SIG-M5 treated with dmso at 0.1 percent for 504 hours (cell line): Measurements from ENCODE around the gene SYT7.

Experiments
- DNase-seq: peaks from one replicate; lab custom pipeline; 2025; ENCODE audit not compliant: unreplicated experiment; lab: John Stamatoyannopoulos, UW

Gene SYT7

DNA sequence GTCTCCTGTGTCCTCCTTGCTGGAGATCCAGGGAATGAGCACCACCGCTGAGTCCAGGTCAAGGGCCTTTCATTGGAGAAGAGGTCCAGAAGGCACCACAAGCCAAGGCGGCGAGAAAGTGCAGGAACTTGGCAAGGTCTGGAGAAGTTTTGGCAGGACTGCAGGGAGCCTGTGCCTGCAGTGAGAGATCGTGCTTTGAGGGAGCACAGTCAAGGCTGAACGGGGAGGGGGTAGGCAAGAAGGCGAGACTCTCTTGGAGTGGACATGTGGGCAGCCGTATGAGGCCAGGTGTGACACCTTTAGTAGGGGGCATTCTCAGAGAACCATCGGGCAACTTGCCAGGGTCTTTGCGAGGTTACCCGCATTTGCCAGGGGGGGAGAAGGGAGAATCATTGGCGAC, 41.9 kb downstream of the SYT7 start:
- no peak for DNase-seq

DNA sequence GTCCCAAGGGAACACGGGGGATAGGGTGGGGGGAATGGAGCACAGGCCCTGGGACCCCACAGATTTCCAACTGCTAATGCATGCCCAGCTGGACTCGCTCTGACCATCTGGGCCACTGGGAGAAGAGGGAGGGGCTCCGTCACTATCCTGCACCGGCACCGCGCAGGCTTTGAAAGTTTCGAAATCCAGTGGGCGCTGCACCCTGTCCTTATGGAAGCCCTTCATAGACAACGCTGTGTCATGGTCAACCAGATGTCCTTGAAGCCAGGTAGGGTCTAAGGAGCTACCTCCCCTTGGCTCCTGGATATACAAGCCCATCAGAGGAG, 42.3 kb downstream of the SYT7 start:
- DNase-seq = no peak

DNA sequence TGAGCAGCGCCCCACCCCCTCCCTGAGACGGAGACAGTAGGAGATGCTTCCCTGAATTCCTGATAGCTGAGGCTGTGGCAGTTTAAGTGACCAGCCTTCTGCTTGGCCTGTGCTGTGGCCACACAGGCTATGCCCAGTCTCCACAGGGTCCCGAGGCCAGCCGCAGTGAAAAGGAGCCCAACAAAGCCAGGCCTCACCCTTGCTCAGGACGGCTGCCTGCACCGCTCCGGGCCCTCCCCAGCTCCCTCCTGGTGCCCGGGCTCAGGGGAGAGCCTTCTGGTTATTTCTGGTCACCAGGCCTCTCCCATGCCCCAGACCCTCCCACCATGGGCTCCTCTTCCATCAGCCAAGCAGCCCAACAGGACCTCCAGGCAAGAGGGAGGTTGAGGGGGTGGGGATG, 43.5 kb downstream of the SYT7 start:
- no peak for DNase-seq

DNA sequence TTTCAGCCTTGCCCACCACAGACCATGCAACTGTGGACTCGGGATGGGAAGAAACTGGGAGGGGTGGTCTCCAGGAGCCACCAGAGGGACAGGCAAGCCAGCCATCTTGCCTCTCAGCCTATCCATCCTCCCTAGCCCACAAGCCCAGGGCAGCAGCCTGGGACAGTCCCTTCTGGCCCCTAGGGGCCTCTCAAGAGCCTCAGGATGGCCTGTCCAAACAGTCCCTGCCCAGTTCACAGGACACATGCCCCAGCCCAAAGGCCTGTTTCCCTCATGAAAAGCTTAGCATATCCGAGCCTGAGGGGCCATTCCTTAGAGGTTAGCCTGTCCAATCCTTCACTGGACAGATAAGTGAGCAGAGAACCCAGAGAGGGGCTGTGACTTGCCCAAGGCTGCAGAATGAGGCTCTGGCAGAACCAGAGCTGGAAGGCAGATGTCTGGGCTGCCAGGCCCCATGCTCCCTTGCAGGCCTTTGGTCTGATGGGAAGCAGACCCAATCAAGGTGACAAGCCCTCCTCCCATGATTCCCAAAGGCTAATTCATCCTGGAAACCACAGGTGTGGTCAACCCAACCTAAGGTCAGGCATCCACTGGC, 44.1 kb downstream of the SYT7 start:
- DNase-seq = no peak

DNA sequence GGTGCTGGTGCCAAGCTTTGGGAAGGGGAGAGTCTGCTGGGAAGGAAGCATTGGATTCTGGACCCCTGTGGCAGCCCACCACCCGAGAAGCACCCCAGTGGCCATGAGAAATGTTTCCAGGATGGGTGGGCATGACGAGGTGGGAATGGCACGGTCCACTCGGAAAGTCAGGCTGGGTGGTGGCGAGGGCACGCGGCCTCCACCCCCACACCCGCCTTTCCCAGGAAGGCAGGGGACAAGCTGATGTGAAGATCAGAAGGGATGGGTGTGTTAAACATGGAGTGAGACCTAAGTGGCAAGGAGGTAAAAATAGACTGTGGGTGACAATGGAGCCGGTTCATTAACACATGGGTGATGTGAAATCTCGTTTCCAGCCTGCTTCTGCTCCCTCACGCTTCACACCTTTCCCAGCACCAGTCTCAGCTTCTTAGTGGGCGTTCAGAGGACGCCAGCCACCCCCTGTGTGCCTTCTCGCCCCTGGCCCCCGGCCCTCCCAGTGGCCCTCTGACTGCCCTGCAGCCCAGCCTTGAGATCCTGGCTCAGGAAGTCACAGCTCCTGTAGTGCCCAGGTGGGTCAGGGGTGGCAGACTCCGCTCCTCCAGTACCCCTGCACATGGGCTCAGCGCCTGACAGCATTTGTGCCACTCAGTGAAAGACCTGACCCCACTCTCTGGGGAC, 44.7 kb downstream of the SYT7 start:
- DNase-seq = no peak

DNA sequence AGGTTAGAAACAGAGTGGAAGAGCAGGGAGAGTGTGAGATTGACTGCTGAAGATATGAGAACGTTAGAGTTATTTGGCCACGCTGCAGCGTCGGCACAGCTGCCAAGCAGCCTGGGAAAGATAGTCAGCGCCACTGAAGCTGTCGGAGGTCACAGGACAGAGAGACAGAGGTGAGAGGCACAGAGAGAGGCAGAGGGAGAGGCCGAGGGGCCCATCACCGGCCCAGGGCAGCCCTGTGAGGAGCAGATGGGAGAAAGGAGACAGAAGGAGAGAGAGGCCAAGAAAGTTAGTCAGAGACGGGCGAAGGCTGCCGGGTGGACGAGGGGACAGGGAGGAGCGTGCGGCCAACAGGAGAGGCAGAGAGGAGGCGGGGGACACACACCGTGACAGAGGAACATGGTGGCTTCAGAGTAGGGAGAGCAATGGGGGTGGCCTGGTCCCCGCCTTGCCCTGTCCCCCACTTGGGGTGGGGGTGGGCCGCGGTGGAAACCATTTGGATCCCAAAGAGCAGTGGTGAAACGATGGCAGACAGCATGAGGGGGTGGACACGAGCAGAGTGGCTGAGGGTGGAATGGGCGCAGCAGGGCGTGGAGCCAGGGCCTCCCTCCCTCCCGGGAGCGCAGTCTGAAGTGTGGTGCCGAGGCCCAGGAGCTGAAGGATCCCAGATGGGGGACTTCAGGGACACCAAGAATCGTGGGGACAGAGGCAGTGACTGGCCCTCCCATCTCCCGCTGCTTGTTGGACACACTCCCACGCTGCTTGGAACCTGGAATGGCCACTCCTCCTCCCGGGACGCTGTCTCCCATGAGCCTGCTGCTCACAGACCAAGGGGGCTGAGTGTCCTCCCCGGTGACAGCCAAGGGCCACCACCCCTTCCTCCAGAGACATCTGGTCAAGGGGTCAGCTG, 45.7 kb downstream of the SYT7 start:
- no peak for DNase-seq

DNA sequence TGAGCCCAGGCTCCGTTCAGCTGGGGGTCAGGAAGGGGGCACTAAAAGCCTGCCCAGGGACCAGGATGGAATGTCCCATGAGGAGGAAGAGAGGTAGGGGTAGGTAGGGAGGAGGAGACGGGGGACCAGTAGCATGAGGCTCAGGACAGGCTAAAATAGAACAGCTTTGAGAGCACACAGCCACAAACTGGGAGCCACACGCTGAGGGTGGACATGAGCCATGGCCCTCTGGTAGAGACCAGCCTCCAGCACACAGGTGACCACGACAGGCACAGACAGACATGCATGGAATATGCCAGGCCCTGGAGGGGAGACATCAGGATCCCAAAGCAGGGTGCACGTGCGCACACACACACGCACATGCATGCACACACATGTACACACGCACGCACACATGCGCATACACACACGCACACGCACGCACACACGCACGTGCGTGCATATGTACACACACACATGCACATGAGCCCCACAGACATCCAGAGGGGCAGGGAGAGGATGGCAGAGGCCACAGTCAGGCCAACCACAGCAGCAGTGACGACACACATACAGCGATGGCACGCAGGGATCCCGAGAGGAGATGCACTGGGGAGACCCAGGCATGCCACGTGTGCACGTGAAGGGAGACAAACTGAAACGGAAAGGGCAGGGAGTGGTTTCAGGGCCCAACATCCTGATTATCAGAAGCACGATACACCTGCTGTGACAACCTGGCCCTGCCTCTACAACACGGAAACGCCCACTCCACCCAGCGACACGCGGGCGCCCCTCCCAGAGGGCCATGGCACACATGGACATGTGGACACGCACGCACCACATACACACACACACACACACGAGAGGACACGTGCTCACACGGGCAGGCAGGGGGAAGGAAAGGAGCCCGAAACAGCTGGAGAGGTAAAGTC, 46.6 kb downstream of the SYT7 start:
- DNase-seq = no peak

DNA sequence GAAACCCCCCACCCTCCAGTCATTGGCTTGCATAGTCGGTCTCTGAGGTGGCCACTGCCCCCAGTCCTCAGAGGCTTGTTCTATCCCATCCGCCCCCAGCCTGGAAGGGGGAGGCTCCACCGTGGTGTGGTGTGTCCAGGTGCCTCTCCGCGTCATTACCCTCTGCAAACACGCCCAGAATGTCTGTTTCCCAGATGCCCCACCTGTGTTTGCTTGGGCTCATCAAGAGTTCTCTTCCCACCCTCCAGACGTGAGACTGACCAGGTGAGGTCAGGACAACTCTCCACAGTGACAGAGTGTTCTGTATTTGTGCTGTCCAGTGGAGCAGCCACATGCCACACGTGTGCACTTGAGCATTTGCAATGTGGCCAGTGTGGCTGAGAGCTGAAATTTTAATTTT, 47.5 kb downstream of the SYT7 start:
- DNase-seq = no peak

DNA sequence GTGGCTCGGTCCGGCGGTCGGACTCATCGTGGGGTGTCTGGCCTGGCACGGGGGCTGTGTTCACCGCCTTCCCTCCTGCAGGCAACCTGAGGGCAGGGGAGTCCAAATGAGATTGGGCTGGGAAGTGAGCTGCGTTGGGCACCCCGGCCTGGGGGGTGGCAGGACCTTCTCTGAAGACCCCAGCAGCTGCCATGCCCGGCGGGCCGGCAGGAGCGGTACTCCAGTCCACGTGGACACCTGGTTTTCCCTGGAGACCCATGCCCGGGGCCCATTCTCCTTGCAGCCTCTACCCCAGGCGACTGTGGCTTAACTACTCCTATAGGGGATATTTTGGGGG, 47.9 kb downstream of the SYT7 start:
- DNase-seq = no peak

DNA sequence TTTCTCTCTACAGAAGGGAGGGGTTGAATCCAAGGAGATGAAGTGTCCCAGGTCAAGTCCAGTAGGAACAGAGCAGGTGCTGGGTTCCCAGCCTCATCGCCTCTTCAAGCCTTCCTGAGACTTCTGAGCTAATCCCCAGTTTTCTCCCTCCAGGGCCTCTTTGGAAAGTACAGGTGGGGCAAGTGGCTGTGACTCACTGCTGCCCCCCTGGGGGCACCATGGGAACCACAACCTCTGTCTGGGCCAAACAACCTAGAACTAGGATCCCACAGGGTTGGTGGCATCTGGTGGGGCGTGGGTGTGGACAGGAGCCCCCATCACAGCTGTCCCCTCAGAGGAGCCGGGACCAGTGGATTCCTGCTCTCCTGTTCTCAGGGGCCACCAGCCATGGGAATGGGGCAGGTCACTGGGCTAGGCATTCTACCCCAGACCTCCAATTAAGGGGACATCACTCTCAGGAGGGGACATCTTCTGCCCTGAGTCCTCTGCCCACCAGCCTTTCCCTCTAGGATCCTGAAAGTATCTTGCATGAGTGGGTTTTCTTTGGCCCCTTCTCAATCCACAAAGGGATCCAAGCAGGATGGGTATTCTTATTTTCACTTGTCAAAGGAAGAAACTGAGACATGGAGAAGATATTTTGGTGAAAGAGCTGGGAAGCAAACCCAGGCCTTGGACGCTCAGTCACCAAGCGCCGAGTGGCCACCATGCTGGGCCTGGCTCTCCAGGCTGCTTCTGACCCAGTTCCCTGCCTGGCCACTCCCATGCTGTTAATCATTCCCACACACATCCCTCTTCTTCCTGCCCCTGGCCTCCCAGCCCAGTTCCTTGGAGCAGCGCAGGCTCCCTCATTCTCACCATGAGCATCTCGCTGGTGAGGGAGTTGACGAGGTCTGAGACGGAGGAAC, 48.5 kb downstream of the SYT7 start:
- peak; percentile 33 for DNase-seq

DNA sequence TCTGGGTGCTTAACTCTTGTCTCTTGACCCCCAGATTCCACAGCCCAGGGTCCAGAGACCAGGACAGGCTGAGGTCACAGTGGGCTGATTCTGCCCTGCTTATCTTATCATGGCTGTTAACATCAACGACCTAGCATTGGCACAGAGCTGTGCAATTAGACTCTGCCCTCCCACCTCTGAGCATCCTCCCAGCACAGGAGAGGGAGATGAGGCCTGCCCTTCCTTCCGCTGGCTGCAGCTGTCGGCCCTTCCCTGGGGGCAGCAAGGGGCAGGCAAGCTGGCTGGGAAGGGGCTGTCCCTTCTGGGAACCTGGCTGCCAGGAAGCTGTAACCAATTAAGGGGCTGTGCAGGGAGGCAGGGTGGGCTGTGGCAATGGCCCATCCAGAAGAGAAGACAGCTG, 49.8 kb downstream of the SYT7 start:
- DNase-seq = no peak

DNA sequence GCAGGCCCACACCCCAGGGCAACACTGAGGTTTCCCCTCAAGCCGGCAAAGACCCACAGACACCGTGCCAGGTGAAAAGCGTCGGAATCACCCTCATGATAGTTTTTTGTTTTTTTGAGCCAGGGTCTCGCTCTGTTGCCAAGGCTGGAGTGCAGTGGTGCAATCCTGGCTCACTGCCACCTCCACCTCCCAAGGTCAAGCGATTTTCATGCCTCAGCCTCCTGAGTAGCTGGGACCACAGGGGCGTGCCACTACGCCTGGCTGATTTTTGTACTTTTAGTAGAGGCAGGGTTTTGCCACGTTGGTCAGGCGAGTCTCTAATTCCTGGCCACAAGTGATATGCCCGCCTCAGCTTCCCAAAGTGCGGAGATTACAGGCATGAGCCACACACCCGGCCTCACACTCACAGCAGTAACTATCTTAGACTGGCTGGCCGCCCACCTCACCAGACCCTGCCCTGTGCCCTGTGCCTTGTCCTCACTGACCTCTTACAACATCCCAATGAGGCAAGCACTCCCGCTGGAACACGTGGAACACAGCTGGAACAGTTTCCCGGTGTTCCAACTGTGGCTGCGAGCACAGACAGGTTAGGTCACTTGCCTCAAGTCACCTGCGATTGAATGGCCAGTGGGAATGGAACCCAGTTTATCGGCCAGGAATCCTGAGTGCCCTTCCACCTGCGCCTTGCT, 51.2 kb downstream of the SYT7 start:
- no peak for DNase-seq

DNA sequence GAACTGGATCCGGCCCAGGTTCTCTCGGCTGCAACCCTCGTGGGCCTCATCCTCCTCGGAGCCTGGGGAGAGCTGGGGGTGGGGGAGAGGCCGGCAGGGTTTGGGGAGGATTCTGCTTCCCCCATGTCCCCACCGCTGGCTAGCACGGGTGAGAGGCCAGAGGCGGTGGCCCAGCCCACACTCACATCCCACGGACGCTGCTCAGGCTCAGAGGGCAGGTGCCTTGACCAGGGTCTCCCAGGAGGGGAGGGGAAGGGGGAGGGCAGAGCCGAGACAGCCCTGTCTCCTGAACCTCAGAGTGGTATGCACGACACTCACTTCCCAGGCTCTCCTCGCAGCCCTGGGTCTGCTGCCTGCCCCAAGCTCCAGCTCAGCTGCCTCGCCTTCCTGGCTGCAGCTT, 52.8 kb downstream of the SYT7 start:
- no peak for DNase-seq

DNA sequence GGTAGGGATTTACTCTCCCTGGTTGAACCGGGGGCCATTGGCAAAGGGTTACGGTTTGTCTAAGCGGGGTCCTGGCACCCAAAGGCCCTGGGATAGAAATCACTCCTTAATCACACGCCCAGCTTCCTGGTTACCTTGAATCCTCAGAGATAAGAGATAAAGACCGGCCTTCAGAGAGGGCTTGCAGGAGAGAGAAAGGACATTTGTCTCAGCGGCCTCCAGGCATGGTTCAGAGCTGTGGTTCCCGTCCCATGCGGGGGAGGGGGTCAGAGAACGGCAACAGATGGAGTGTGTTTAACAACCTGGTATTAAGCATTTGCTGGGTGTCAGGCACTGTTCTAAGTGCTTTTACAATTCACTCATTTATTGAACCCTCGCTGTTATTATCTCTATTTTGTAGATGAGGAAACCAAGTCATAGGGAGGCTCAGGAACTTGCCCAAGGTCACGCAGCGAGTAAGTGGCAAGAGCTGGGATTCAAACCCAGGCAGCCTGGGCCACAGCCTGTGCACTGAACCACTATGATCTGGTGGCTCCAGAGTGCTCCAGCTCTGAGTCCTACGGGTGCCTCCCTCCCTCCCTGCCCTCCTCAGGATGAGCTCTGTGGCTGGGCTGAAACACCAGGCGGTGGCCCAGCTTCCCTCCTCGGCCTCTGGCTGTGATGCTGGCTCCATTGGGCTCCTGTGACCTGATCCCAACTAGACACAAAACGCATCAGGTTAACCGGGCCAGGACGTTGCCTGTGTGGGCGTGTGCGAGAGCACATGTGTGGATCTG, 53.7 kb downstream of the SYT7 start:
- no peak for DNase-seq

DNA sequence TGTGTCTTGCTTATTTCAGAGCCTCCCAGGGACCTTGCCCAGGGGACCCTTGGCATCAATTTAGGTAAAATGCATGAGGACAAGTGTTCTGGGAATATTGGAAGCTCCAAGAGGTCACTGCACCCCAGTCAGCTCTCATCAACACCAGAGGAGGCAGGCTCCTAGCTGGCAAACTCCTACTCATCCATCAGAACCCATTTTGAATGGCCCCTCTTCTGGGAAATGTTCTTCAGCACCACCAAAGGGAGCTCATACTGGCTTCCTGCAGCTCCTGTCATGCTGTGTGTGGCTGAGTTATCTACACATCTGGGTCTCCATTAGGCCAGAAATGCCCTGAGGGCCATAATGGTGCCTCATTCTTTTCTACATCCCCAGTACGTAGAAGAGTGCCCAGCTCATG, 54.6 kb downstream of the SYT7 start:
- no peak for DNase-seq

DNA sequence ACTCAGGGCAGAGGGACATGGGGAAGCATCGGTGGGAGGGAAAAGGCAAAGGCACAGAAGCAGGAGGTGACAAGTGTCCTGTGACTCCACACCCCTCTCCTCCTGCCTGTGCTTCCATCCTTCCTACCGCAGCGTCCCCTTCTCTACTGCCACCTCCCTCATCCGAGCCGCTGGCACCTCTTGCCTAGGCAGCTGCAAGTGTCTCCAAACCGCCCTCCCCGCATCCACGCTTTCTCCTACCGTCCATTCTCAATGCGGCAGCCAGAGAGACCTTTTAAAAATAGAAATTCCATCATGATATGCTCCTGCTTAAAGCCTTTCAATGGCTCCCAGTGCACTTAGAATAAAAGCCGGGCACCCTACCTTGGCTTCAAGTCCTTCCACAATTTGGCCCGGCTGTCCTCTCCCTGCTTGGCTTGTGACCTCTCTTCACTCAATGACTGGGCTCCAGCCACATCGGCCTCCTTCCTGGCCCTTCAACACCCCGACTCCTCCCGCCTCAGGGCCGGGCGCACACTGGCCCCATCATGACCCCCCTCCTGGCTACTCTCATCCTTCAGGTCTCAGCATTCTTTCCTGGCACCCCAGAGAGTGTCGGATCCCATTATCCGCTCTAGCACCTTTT, 55.8 kb downstream of the SYT7 start:
- no peak for DNase-seq

DNA sequence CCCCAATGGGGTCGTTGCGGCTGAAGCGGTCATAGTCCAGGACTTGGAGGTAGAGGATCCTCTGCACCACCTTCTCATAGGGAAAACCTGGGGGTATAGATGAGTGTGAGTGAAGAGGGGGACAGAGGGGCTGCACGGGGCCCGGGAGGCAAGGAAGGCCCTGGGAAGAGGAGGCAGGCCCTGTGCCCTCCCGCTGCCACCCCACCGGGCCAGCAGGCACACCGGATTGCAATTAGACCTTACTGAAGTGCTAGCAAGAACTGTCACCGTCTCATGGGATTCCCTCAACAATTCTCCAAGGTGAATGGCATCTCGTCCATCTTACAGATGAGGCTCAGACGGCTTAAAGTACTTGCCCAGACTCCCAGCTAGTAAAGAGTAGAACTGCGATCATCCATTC, 56.4 kb downstream of the SYT7 start:
- no peak for DNase-seq

DNA sequence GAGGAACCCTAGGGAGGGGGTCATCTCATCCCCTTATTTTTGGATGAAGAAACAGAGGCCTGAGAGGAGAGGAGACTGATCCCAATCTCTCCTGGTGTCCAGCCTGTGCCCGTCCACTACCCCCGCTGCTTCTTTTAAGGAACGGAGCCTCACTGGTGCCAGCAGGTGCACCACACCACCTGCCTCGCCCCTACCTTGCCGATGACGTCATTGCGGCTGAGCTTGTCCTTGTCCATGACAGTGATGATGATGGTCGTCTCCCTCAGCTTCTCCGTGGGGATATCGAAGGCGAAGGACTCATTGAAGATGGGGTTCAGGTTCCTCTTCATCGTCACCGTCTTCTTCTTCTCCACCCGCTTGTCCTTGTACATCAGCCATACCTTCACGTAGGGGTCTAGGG, 58.0 kb downstream of the SYT7 start:
- DNase-seq = no peak
